Pons (tissue), 1 donor: ENCODE data around the gene TTLL9.

Source experiments
- DNase-seq: peaks from one replicate; pipeline ENCODE4 v3.0.0-alpha.2; 2016; ENCODE audit warnings: low spot score

TTLL9 gene

GRCh38 chr20:31879143-31879987, 8.9 kb downstream of the TTLL9 start:
- DNase-seq, result peak; percentile 92

GRCh38 chr20:31881945-31882344, 11.5 kb downstream of the TTLL9 start:
- DNase-seq, result no peak

- no peak for DNase-seq
Measured at GRCh38 chr20:31883829-31884228, 13.4 kb downstream of the TTLL9 start.

GRCh38 chr20:31890646-31891045, 20.2 kb downstream of the TTLL9 start:
- DNase-seq, result no peak

- DNase-seq, result peak; percentile 87
Measured at GRCh38 chr20:31894980-31895675, 24.7 kb downstream of the TTLL9 start.

- no peak for DNase-seq
Measured at GRCh38 chr20:31896049-31896448, 25.6 kb downstream of the TTLL9 start.

- DNase-seq, result no peak
Measured at GRCh38 chr20:31897541-31897940, 27.1 kb downstream of the TTLL9 start.

- DNase-seq, result no peak
Measured at GRCh38 chr20:31901615-31902014, 31.2 kb downstream of the TTLL9 start.

GRCh38 chr20:31903627-31904386, 33.4 kb downstream of the TTLL9 start:
- DNase-seq, result no peak

- DNase-seq, result no peak
Measured at GRCh38 chr20:31906001-31906400, 35.6 kb downstream of the TTLL9 start.

- no peak for DNase-seq
Measured at GRCh38 chr20:31907046-31907445, 36.6 kb downstream of the TTLL9 start.

GRCh38 chr20:31908016-31908415, 37.6 kb downstream of the TTLL9 start:
- no peak for DNase-seq

- no peak for DNase-seq
Measured at GRCh38 chr20:31908424-31908823, 38.0 kb downstream of the TTLL9 start.

- DNase-seq, result no peak
Measured at GRCh38 chr20:31909253-31910070, 39.0 kb downstream of the TTLL9 start.

GRCh38 chr20:31910071-31910803, 39.8 kb downstream of the TTLL9 start:
- no peak for DNase-seq

GRCh38 chr20:31913431-31914157, 43.2 kb downstream of the TTLL9 start:
- no peak for DNase-seq

- no peak for DNase-seq
Measured at GRCh38 chr20:31914170-31914569, 43.7 kb downstream of the TTLL9 start.

- no peak for DNase-seq
Measured at GRCh38 chr20:31915491-31916280, 45.3 kb downstream of the TTLL9 start.

GRCh38 chr20:31916708-31917107, 46.3 kb downstream of the TTLL9 start:
- DNase-seq, result no peak
